Activated naive CD8-positive, alpha-beta T cell treated with anti-CD3 and anti-CD28 coated beads, Interleukin-2, amount 50 U/mL, for 24 hours (primary cell): Measurements from ENCODE around the gene HYDIN.
"Not testable (repeated sequence)": the region's sequence is repeated elsewhere in the genome, so short reads cannot be mapped to it uniquely, and the experiment has no call there.

Experiments used
- ATAC-seq: fragments of 150-1000 bp; cut with Tn5 transposase; one replicate; pipeline ENCODE4 v1.10.0; 2021
- DNase-seq: peaks from one replicate; pipeline ENCODE4 v3.0.0; 2021
- H3K27ac Mint-ChIP-seq: one replicate; pipeline ENCODE4 v1.8.0; 2021; ENCODE audit warnings: mild to moderate bottlenecking, mixed read lengths
- H3K27me3 Mint-ChIP-seq: one replicate; pipeline ENCODE4 v1.8.0; 2021; ENCODE audit warnings: mixed read lengths
- H3K36me3 Mint-ChIP-seq: one replicate; pipeline ENCODE4 v1.8.0; 2021; ENCODE audit warnings: low read depth, mixed read lengths
- H3K4me1 Mint-ChIP-seq: one replicate; pipeline ENCODE4 v1.8.0; 2021; ENCODE audit warnings: mixed read lengths
- H3K4me3 Mint-ChIP-seq: one replicate; pipeline ENCODE4 v1.8.0; 2021; ENCODE audit warnings: mild to moderate bottlenecking, moderate library complexity, mixed read lengths
- H3K9me3 Mint-ChIP-seq: one replicate; pipeline ENCODE4 v1.8.0; 2021; ENCODE audit warnings: mixed read lengths

The HYDIN gene

GRCh38 chr16:70943551-70943950 lies 287.0 kb downstream of the HYDIN start:
- DNase-seq, H3K27me3 Mint-ChIP-seq, H3K9me3 Mint-ChIP-seq, H3K4me3 Mint-ChIP-seq, H3K36me3 Mint-ChIP-seq, H3K4me1 Mint-ChIP-seq, H3K27ac Mint-ChIP-seq, ATAC-seq: not testable (repeated sequence)

DNA sequence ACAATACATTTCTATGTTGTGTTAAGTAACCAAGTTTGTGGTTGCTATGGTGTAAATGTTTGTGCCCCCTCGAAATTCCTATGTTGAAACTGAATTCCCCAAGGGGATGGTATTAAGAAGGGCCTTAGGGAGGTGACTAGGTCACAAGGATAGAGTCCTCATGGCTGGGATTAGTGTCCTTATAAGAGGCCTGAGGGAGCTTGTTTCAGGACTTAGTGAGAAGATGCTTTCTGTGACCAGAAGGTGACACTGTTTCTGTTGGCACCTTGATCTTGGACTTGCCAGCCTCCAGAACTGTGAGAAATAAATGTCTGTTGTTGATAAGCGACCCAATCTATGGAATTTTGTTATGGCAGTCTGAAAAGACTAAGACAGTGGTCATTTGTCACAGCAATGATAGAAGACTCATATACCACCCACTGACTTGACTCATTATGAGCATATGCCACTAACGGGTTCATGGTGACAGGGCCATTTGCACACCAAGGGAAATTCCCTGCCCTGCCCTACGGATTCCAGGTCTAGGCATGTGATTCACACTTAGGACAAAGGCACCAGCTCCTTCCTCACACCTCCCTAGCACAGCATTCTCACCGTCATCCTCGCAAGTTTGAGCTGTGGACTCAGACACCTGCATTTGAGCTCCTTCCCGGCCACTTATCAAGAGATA lies 290.7 kb downstream of the HYDIN start:
- not testable (repeated sequence) for H3K4me3 Mint-ChIP-seq, H3K27me3 Mint-ChIP-seq, H3K36me3 Mint-ChIP-seq, DNase-seq, H3K4me1 Mint-ChIP-seq, H3K27ac Mint-ChIP-seq, H3K9me3 Mint-ChIP-seq
- peak; percentile 78 for ATAC-seq

GRCh38 chr16:70936781-70937525 lies 293.6 kb downstream of the HYDIN start:
- DNase-seq, H3K27ac Mint-ChIP-seq, H3K27me3 Mint-ChIP-seq, H3K4me3 Mint-ChIP-seq, ATAC-seq, H3K4me1 Mint-ChIP-seq, H3K36me3 Mint-ChIP-seq, H3K9me3 Mint-ChIP-seq: not testable (repeated sequence)

DNA sequence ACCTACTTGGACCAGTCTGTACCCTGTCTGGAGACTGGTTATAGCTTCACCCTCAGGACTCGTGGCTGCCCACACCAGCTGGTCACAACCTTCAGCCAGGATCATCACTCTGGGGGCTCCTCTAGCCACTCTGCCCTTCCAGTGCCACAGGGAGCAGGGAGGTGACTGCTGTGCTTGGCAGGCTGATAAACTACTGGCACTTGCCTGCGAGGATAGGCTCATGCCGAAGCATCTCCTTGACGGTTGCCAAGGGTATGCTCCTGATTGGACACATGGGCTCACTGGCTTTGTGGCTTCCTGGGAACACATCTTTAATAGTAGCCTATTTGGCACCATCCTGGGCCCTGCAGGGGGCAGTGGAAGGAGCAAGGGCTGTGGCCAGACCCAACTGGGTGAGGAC lies 295.2 kb downstream of the HYDIN start:
- H3K4me3 Mint-ChIP-seq, ATAC-seq, H3K4me1 Mint-ChIP-seq, H3K27ac Mint-ChIP-seq, H3K27me3 Mint-ChIP-seq, DNase-seq, H3K9me3 Mint-ChIP-seq, H3K36me3 Mint-ChIP-seq: not testable (repeated sequence)

DNA sequence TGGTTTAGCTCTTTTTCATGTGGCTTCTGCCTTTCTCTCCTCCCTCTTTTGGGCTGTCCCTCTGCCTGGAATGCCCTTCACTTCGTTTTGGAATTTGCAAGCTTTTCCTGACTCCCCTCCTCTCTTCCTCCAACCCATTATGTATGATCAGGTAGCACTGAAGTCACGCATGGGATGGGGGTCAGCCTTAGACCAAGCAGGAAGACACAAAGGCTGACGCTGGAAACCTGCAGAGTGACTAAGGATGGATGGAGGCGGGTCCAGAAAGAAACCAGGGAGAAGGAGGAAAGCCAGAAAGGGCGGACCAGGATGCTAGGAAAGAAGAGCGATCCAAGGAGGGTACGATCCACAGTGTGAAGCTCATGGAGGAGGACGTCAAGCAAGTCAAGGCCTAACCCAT lies 296.8 kb downstream of the HYDIN start:
- not testable (repeated sequence) for H3K27me3 Mint-ChIP-seq, DNase-seq, H3K4me1 Mint-ChIP-seq, ATAC-seq, H3K27ac Mint-ChIP-seq, H3K4me3 Mint-ChIP-seq, H3K36me3 Mint-ChIP-seq, H3K9me3 Mint-ChIP-seq

- DNase-seq, H3K4me1 Mint-ChIP-seq, H3K36me3 Mint-ChIP-seq, H3K27me3 Mint-ChIP-seq, H3K4me3 Mint-ChIP-seq, H3K27ac Mint-ChIP-seq, H3K9me3 Mint-ChIP-seq: not testable (repeated sequence)
- peak; percentile 49 for ATAC-seq
These were observed 299.8 kb downstream of the HYDIN start for GRCh38 chr16:70930757-70931156.

DNA sequence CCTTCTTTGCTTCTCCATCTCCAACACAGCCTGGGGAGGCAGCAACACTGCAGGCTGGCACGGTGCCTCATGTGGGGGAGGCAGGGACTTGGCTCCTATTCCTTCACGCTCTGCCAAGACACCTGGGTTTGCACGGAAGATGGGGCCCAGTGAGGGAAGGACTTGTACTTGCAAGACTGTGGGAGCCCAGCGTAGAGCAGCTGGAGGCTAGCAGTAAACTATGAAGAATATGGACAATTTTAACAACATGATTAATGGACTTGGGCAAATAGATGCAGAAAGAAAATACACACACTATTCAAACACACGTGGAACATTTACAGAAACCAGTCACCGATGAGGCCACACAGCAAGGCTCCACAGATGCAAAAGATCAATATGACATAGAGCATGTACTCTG lies 308.4 kb downstream of the HYDIN start:
- not testable (repeated sequence) for H3K27me3 Mint-ChIP-seq, H3K4me3 Mint-ChIP-seq, H3K4me1 Mint-ChIP-seq, H3K9me3 Mint-ChIP-seq, H3K27ac Mint-ChIP-seq, H3K36me3 Mint-ChIP-seq, DNase-seq, ATAC-seq

GRCh38 chr16:70920661-70921060 lies 309.9 kb downstream of the HYDIN start:
- not testable (repeated sequence) for DNase-seq, H3K4me3 Mint-ChIP-seq, H3K9me3 Mint-ChIP-seq, H3K36me3 Mint-ChIP-seq, ATAC-seq, H3K4me1 Mint-ChIP-seq, H3K27ac Mint-ChIP-seq, H3K27me3 Mint-ChIP-seq

GRCh38 chr16:70888208-70888607 lies 342.3 kb downstream of the HYDIN start:
- not testable (repeated sequence) for H3K4me1 Mint-ChIP-seq, H3K4me3 Mint-ChIP-seq, H3K36me3 Mint-ChIP-seq, H3K27me3 Mint-ChIP-seq, H3K9me3 Mint-ChIP-seq, H3K27ac Mint-ChIP-seq, DNase-seq, ATAC-seq

DNA sequence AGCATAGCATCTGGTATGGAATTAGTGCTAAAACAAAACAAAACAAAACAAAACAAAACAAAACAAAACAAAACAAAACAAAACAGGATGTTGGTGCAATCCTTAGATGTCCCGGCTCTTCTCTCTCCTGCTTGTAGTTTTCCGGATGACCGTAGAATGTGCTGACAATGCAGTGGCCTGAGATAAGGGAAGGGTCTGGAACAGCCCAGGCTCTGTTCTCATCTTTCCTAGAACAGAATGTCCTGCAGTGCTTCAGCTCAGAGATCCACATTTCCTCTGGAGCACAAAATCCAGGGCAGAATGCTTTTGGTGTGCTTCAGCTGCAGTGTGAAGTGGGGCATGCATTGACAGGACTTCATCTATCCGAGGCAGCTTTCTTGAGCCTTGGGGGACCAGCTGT lies 345.9 kb downstream of the HYDIN start:
- not testable (repeated sequence) for H3K27ac Mint-ChIP-seq, H3K36me3 Mint-ChIP-seq

DNA sequence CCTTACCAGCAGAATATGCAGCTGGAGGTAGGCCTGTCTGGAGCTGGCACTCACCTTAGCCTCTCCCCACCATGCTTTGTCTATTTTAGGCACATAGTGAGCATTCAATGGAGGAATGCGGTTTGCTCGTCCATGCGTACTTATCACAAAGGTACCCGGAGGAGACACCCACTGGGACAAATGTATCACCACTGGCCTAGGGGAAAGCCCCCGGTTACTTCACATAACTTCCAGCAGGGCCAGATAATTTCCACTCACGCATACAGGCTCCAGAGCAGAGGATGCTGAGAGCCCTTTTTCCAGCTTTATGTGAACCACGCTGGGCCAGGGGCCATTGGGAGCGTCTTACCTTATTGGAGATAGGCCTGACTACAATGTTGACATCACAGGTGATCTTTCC lies 348.2 kb downstream of the HYDIN start:
- H3K9me3 Mint-ChIP-seq, H3K4me3 Mint-ChIP-seq, H3K36me3 Mint-ChIP-seq, H3K4me1 Mint-ChIP-seq, DNase-seq, H3K27me3 Mint-ChIP-seq, H3K27ac Mint-ChIP-seq, ATAC-seq: not testable (repeated sequence)

More for the DNA sequence above, 345.9 kb downstream of the HYDIN start:
- not testable (repeated sequence) for H3K27me3 Mint-ChIP-seq, ATAC-seq, H3K4me3 Mint-ChIP-seq, H3K4me1 Mint-ChIP-seq, DNase-seq, H3K9me3 Mint-ChIP-seq

DNA sequence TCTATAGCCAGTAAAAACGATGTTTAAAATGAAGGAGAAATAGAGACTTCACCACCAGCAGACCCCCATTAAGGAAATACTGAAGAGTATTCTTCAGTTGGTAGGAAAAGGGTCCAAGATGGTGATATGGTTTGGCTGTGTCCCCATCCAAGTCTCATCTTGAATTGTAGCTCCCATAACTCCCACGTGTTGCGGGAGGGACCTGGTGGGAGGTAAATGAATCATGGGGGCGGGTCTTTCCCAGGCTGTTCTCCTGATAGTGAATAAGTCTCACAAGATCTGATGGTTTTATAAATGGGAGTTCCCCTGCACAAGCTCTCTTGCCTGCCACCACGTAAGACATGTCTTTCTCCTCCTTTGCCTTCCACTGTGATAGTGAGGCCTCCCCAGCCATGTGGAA lies 352.6 kb downstream of the HYDIN start:
- not testable (repeated sequence) for H3K27me3 Mint-ChIP-seq, H3K27ac Mint-ChIP-seq, H3K4me1 Mint-ChIP-seq, ATAC-seq, H3K9me3 Mint-ChIP-seq, H3K4me3 Mint-ChIP-seq, H3K36me3 Mint-ChIP-seq, DNase-seq

DNA sequence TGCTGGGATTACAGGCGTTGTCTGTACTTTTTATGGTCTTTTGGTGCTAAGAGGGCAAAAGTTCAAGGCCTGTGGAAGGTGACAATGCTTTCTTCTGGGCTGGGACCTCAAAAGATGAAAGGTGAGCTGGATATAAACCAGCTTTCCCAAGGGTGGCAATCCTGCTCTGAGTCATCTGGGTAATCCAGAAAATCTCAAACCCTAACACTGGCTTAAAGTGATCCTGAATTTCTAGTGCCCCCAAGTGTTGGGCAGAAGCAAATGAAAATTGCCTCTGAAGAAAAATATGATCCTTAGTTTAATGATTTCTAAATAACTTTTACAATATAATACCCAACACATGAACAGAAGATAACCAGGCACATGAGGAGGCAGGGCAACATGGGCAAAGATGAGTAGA lies 354.1 kb downstream of the HYDIN start:
- not testable (repeated sequence) for DNase-seq

GRCh38 chr16:70864698-70865097 lies 365.8 kb downstream of the HYDIN start:
- not testable (repeated sequence) for H3K27ac Mint-ChIP-seq, H3K27me3 Mint-ChIP-seq, DNase-seq, H3K9me3 Mint-ChIP-seq, ATAC-seq, H3K4me1 Mint-ChIP-seq, H3K36me3 Mint-ChIP-seq, H3K4me3 Mint-ChIP-seq

More for the DNA sequence above, 354.1 kb downstream of the HYDIN start:
- not testable (repeated sequence) for H3K4me3 Mint-ChIP-seq, H3K9me3 Mint-ChIP-seq, ATAC-seq, H3K27me3 Mint-ChIP-seq, H3K36me3 Mint-ChIP-seq, H3K4me1 Mint-ChIP-seq, H3K27ac Mint-ChIP-seq

- ATAC-seq, H3K9me3 Mint-ChIP-seq, DNase-seq, H3K4me3 Mint-ChIP-seq, H3K27me3 Mint-ChIP-seq, H3K27ac Mint-ChIP-seq, H3K36me3 Mint-ChIP-seq, H3K4me1 Mint-ChIP-seq: not testable (repeated sequence)
These were observed 368.5 kb downstream of the HYDIN start for GRCh38 chr16:70861996-70862395.
